GM12865 (cell line): ENCODE measurements around the gene RHOV.

Experiments
- DNase-seq: peaks from one replicate; pipeline ENCODE4 v3.0.0; 2010; ENCODE audit warnings: low read depth
- H3K4me3 ChIP-seq: 2 replicates; pipeline ENCODE4 v1.5.1; 2011; ENCODE audit warnings: mild to moderate bottlenecking, low read depth, low read length, control low read depth
- CTCF ChIP-seq: IDR thresholded peaks from 2 replicates; pipeline ENCODE4 v1.5.1; 2011; ENCODE audit warnings: low read length, control low read depth, low read depth, inconsistent platforms; ENCODE audit not compliant: insufficient read depth; ENCODE audit errors: missing control alignments

The RHOV gene

GRCh38 chr15:40886586-40886985 lies 12.6 kb upstream of the RHOV start:
- H3K4me3 ChIP-seq, result no peak overlapping the region
- DNase-seq, result no peak
- TF ChIP-seq CTCF, result no peak

- no peak for DNase-seq
- H3K4me3 ChIP-seq, result no peak overlapping the region
- no peak for TF ChIP-seq CTCF
Observed at GRCh38 chr15:40881351-40881750, 7.3 kb upstream of the RHOV start.

GRCh38 chr15:40879609-40880008 lies 5.6 kb upstream of the RHOV start:
- no peak for TF ChIP-seq CTCF
- DNase-seq, result peak; percentile 68
- H3K4me3 ChIP-seq, result no peak overlapping the region

- DNase-seq, result peak; percentile 80
- no peak for TF ChIP-seq CTCF
Observed at GRCh38 chr15:40878785-40879184, 4.8 kb upstream of the RHOV start.

GRCh38 chr15:40877694-40878093 lies 3.7 kb upstream of the RHOV start:
- no peak for DNase-seq
- no peak overlapping the region for H3K4me3 ChIP-seq
- TF ChIP-seq CTCF, result no peak

More at GRCh38 chr15:40878785-40879184, 4.8 kb upstream of the RHOV start:
- H3K4me3 ChIP-seq, result no peak overlapping the region

GRCh38 chr15:40875991-40876730 lies 2.1 kb upstream of the RHOV start:
- H3K4me3 ChIP-seq, result no peak overlapping the region
- TF ChIP-seq CTCF, result no peak
- no peak for DNase-seq
